GM21447 (cell line): ENCODE results near the gene CLCNKB.
A peak's percentile ranks its signal among the peaks of the same experiment; 100 is the strongest.

Experiments
- ATAC-seq: cut with Tn5 transposase; IDR thresholded peaks from one replicate; pipeline ENCODE4 v1.9.1; 2021; ENCODE audit not compliant: unreplicated experiment

The CLCNKB gene

DNA sequence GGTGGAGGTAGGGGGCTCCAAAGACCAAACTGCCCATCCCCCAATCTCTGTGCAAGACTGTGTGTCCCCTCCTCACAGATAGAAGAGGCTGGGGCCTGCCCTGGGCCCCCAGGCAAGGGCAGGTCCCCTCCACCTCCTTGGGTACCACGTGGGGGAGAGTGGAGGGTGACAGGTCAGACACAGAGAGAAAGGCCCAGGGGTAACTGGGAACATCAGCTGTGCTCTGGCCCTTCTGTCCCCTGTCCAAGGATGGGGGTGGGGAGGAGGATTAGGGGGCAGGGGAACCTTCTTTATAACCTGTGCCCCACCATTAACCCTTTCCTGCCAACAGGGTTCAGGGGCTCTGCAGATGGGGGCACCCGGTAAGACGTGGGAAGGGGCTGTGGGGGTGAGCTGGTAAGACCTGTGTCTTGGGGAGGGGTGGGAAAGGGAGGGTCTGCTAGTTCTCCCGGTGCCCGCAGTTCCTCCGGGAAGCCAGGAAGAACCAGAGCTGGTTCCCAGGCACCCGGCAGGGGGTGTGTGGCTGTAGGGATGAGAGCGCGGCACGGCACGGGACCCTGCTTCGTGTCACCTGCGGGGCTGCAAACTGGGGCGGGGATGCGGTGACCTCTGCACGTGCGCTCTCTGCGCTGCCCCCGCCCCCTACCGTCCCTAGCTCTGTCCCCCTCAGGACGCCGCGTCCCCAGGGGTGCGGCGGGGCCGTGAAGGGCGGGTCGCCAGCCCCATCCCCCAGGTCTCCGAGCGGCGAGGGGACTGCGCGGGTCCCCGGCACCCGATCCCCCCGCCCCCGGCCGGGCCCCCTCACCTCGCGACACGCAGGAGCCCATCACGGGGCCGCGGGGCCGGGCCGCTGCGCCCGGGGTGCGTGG, 29.3 kb downstream of the CLCNKB start:
- no peak for ATAC-seq

DNA sequence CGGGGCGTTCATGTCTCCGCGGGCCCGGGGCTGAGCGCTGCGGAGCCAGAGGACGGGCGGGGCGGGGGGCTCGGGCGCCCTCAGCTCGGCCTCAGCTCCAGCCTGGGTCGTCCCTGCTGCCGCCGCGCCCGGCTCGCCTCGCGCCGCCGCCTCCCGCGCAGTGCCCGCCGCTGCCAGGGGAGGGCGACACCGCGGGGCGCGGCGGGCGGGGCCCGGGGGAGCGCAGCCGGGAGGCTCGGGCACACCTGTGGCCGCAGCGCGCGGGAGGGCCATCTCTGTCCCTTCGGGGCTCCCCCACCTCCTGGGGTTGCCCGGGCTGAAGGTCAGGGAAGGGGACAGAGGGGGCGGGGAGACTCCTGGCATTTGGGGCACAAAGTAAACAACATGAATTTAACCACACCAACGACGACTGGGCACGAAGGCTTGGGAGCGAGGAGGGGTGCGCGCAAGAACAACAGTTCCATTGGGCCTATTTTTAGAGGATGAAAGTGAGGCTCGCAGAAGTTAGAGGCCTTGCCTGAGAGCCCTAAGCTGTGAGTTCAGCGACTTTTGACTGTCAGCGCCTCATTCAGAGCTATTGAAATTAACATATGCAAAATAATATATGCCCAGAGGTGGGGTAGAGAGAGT, 30.0 kb downstream of the CLCNKB start, which contains the start of gene FAM131C:
Gene FAM131C, minus strand, starts transcription at position 162 of the 630 bp plus-strand sequence. CDS start 209 bp downstream, outside the sequence.
- ATAC-seq: no peak

DNA sequence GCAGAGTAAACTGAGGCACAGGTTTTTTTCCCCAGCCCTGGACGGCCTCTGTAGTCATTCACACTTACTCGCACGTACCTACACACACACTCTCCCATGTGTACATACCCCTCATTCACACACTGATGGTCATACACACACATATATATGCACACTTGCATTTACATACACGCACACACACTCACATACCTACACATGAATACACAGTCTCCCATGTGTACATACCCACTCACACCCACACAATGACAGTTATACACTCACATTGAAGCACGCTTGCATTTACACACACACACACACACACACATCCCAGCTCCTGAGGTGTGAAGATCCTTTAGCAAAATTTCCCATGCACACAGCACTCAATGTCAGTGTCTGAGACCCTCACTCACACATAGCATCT, 30.6 kb downstream of the CLCNKB start:
- ATAC-seq: no peak

DNA sequence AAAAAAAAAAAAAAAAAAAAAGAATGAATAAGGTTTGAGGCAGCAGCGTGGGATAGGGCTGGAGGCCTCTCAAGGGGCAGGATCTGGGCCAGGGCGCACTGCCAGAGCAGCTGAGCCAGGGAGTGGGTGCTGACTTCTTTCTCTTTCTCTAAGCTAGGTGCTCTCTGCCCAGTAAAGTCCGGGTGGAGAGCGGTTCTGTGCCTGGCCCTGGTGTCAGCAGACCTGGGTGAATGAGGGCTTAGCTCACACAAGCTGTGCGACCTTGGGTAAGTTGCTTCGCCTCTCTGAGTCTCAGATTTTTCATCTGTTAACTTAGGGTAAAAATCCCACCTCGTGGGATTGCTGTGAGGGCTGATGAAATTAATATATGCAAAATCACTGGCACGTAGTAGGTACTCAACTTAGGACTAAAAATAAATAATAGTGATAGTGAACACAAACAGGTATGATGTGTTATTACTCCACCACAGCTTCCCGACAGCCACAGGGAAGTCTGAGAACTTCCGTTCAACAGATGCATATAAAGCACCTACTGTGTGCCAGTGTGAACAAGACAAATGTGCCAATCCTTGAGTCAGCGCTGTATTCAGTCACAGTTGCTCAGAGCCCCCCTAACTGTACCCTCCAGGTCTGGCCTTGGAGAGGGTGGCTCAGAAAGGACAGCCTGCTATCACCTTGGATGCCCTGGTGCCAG, 31.9 kb downstream of the CLCNKB start:
- ATAC-seq: no peak

DNA sequence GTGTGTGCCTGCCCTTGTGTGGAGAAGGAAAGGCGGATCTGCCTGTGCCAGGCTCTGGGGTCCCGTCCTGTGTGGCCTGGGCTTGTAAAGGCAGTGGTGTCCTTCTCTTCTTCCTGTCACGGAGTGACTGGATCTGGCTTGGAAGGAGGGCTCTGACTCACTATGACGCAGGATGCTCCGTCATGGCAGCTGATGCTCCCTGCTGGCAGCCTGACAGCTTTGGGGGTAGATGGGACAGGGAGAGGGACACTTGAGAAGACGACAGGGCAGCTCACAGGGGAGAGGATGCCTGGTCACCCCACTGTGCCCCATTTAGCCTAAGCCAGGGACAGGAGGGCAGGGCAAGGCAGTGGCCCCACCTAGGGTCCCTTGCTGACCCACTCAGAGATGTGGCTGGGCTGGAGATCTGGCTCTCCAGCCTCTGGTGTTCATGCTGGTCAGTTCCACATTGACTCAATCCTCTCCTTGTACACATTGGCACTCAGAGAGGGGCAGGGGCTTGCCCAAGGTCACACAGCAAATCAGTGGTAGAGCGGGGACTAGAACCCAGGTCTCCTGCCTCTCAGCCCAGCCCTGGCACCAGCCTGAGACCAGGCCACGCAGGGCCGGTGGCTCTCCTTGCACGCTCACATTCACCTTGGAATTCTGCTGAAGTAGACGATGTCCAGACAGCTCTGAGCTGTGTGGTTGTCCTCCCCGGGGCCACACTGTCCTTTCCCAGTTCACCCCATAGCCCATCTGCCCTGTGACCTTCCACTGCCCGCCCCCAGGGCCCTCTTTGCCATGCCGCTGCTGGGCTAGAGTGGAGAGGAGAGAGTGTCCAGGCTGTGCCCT, 32.7 kb downstream of the CLCNKB start:
- ATAC-seq: no peak

DNA sequence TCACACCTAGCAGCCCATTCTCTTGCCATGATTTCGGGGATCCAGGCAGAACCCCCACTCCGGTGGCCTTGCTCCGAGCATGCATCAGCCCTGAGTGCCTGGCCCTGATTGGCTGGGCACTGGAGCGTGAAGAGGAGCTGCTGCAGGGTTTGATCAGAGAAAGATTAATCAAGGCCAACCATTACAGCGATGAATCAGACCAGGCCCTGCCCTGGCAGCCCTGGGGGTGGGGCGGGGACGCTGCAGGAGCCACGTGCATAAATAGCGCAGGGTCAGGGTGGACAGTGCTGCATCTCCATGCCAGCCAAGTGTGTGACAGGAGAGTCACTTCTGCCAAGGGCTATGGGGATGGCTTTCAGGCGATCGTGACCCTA, 33.3 kb downstream of the CLCNKB start:
- ATAC-seq: no peak

DNA sequence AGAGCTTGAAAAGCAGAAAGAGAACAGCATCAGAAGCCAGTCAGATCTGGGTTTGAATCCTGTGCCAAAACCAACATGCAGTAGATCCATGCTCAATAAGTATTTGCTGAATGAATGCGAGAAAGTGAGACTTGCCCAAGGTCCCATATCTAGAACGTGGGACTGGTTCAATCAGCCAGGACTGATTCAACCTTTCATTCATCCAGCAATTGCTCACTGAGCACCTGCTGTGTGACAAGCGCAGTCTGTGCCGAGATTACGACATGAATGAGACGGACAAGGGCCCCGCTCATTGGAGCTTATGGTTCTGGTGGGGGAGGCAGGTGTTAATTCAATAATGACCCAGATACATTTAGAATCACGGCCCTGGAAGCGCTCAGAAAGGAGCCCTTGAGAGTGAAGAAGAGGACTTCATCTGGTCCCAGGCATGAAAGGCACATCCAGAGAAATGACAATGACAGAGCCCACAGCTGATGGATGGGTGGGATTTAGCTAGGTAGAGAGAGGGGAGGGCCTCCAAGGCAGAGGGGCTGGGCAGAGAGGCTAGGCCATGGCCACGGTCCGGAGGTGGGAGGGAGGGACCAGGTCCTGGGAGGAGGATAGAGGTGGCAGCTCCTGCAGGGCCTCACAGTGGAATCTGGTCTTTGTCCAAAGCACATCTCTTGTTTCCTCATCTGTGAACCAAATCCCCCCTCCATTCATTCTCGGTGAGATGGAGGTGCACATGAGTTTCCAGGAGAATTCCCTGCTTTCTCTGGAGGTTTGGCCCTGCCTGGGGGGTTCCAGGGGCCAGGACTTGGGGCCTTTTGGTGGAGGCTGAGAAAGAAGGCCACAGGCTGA, 34.0 kb downstream of the CLCNKB start:
- no peak for ATAC-seq

DNA sequence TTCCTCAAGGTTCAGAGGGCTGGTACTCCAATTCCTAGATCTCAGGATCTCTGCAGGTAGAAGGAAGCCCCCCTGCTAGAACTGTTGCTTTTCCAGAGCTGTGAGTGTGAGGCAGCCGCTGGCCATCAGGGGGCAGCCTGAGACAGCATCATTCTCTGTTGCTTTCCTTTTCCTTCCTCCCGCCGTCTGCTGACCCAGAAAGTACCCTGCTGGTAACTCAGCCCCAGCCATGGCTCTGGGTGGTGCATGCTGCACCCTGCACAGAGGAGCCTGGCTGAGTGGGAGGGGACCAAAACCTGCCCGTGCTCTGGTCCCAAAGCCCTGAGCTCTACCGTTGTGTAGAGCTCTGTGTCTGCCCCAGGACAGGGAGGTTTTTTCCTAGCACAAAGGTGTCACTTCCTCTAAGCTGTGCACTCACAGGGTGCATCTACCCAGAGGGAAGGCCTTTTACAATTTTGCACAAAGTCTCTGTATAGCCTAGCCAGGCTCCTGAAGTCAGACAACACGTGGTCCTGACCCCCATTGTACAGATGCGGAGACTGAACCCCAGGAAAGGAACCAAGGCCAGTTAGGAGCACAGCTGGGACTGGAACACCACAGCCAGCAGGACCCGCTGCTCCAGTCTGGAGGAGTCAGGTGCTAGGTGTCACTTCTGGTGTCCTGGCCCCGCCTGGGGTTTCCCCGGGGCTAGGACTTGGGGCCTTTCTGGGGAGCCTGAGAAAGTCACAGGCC, 35.5 kb downstream of the CLCNKB start:
- peak; percentile 68 for ATAC-seq

DNA sequence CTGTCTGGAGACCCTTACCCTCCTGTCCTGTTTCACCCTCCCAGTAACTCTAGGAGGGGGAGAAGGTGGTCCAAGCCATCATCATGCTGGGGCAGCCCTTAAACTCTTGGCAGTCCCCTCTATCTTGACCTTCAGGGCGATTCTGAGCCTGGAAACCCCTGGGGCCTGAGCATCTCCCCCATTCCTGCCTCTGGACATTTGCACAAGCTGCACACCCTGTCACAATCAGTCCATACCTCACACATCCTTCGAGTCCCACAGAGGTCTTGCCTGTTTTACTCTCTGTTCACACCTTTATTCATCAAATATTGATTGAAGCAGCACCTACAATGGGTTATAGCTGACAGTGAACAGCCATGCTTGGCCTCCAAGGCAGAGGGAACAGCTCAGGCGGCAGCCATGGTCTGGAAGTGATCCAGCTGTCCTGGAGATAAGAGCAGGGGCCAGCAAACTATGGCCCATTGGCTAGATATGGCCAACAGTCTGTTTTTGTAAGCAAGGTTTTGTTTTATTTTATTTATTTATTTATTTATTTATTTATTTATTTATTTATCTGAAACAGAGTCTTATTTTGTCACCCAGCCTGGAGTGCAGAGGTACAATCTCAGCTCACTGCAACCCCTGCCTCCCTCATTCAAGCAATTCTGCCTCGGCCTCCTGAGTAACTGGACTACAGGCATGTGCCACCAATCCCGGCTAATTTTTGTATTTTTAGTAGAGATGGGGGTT, 37.0 kb downstream of the CLCNKB start:
- no peak for ATAC-seq

DNA sequence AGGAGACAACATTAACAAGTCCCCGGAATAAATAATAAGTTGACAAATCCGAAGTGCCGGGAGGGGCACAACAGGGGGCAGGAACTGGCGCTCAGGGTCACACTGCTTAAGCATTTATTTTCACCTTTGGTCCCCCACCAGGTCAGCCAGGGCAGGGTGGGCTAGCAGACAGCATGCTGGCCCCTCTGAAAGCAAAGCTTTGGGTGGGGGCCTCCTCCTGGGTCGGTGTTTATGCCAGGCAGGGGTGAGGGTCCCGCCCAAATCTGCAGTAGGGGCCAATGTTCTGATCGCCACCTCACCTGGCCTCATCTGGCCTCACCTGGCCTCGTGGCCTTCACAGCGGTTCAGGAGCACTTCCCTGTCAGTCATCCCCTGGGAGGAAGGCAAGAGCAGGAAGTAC, 38.1 kb downstream of the CLCNKB start:
- ATAC-seq: no peak

DNA sequence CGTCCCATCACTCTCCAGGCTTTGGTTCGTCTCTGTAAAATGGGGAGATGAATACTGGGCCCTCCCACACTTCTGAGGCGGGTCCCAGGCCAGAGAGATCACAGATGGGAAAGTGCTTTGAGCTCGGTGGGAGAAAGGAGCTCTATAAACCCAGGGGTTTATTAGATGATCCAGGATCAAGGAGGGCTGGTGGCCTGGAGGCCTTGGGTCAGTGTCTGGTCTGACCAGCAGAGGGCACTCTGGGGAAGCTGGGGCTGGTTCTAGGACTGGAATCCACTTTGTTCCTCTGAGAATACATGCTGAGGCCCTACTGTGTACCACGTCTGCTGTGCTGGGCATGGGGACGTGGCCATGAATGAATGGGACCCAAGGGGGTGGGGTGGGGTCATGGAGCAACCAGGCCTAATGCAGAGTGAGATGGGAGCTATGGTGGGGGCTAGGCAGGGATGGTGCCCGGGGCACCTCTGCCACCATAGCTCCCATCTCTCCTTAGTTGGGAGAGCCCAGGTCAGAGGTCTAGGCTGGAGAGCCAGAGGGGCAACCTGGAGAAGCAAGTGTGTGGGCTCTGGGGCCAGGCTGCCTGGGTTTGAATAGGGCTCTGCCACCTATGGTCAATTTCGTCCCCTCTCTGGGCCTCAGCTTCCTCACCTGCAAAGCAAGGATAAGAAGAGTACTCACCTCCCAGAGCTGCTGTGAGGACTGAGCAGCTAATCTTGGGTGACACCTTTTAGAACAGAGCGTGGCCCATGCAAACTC, 38.9 kb downstream of the CLCNKB start:
- no peak for ATAC-seq

DNA sequence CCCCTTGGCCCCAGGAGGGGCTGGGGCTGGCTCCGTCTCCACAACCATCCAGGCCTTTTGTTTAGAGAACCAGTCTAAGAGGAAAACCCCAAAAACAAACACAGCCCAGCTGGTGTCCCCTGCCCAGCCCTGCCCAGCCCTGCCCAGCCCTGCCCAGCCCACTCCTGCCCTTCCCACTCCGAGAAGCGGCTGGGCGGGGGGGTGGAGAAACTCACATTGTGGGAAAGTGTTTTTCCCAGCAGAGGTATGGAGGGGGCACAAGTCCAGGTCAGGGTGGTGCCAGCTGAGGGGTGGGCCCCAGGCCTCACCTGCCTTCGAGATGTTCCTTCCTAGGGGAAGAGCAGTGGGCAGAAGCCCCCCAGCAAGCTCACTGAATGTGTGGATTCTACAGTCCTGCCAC, 39.9 kb downstream of the CLCNKB start:
- no peak for ATAC-seq

DNA sequence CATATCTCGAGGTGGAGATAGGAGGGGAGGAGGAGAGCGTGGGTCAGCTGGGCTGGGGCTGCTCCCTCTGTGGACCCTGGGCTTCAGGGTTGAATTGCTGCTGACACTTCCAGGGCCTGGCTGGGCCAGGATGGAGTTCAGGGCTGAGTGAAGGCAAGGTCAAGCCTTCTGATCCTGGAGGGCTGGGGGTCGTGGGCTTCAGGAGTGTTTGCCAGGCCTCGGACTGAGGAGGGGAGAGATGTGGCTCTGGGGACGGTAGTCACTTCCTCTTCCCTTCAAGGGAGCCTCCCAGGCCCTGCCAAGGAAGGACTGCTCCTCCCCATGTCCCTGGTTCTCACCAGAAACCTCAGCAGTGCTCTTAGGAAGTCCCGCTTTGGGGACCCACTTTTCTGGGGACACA, 41.9 kb downstream of the CLCNKB start:
- ATAC-seq: no peak

DNA sequence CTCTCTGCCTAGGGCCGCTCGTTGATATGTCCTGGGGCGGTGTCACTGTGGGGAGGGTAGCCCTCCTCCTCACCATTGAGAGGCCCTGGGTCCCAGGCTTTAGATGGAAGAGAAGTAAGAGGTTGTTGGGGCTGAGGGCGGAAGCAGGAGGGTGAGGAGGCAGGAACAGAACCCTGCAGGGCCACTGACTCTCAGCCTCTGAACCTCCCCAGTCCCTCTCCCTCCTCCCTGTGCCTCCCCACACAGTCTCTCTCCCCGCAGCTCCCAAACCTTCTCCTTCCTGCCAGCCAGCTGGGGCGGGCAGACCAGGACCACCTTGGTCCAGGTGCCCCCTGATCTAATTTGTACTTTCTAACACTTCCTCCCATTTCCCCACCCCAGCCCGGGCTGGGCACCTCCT, 44.2 kb downstream of the CLCNKB start:
- no peak for ATAC-seq

DNA sequence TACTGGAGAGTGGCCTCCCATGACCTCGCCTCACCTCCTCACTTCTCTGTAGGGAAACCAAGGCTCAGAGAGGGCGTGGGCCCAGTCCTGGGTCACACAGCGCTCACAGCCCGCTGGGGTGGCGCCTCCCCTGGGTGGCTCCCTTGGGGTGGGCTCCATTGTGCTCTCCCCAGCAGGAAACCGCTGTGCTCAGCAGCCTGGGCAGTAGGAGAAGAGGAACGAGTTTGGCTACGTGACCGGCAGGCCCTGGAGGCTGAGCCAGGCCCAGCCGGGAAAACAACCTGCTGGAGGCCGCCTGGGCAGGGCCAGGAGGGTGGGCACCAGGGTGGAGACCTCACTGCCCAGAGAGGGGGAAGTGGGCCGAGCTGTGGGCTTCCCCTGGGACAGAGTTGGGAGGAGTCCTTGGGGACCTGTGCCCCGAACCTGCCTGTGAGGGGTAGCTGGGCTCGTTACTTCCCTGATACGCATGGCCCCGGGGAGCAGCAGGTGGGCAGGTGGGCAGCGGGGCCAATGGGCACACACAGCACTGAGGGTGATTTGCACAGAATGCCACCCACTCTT, 44.8 kb downstream of the CLCNKB start:
- ATAC-seq: no peak

DNA sequence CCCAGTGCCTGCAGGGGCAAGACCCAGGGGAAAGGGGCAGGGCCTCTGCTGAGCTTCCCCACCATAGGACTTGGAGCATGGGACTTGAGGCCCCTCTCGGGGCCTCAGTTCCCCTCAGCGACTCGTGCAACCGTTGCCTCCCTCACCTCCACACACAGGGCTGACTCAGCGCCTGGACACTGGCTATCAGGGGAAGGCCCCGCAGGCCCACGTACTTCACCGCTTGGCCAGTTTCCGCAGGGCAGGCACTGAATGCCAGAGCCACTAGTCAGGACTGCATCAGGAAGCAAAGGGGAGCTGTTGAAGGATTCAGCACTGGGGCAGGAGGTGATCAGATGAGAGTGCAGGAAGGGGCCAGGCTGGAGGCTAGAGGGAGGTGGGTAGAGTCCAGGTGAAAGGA, 45.4 kb downstream of the CLCNKB start:
- no peak for ATAC-seq

DNA sequence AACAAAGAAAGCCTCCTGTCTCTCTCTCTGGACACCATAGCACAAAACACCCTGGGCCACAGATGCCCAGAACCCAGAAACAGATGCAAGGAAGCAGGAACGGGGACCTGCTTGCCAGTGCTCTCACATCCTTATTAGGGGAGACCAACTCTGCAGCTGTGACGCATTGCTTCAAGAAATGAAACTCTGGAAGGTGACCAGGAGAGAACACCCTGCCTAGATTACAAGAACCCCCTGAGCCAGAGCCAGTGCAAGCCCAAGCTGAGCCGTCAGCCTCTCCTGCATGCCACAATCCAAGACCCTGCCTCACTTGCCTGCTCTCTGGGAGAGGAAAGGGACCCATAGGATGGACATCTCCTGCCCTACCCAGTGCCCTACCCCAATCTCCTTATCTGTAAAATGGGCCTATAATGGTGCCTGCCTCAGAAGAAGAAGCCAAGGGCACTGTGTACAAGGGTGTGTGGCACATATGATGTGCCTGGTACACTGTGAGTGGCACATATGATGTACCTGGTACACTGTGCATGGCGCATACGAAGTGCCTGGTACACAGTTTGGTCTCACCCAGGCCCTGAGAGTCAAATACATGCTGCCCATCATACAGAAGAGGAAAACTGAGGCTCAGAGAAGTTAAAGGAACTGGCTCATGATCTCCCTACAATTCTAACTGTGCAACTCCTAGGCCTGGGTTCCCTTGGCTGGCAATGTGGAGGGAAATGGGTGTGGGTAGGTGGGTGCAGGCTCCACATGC, 46.7 kb downstream of the CLCNKB start:
- no peak for ATAC-seq
